Measurements from ENCODE around the gene DEPDC4. TPM values are rescaled to one million over a fixed set of nuclear protein-coding genes. Genes with fewer than 3 reads are reported as not detected.

Gene DEPDC4
- total and polyA plus RNA-seq, 2 of the 13 experiments (the other 11 are each of a cell fraction or from before 2014, with no cell fraction given) = 2.2 to 5.7 TPM

DNA sequence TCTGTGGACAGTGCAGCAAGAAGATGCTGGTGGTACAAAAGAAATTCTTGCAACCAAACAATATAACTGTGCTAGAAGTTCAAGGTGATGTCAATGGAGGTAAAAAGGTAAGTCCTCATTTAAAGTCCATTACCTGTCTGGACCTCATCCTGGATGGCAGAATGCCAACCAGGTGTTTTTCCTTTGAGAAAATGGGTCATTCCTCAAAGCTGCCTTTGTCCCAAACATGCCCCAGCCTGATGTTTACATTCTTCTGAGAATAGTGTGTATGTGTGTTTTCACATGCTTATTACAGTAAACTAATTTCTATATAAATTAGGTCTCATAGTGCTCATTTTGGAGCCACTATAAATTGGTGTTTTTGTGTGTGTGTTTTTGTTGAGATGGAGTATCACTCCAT, 41.4 kb downstream of the DEPDC4 start:
- ChIA-PET CTCF (ENCODE audit: low intra/inter-chr PET ratio, low total read pairs) (no interaction called here), POLR2A (no interaction called here)
- Histone ChIP-seq H2AFZ (ENCODE audit: low read length) (no peak overlapping the region), H3K9ac (ENCODE audit: insufficient read depth, low read depth, low read length) (no peak overlapping the region), H3K4me2 (ENCODE audit: low read depth, low read length) (no peak overlapping the region), H3K9me3 (ENCODE audit: low read length) (no peaks in the 10 kb centered on the region), H3K36me3 (replicated peaks in 1 of 2; ENCODE audit: control insufficient read depth in 1 of 2, insufficient read depth in 2 of 2, low read length in 2 of 2) (peaks cover 0 to 24% of the 10 kb centered on the region in 2 experiments; a peak in 3 of 5 replicates), H3K79me2 (ENCODE audit: insufficient read depth, low read length) (no peaks in the 10 kb centered on the region), H3K27ac (ENCODE audit: extremely low read length, insufficient read depth, low read length) (no peak overlapping the region), H3K27me3 (ENCODE audit: control insufficient read depth in 1 of 2, insufficient read depth in 2 of 2, low read length in 2 of 2) (no peaks in the 10 kb centered on the region), H4K20me1 (ENCODE audit: insufficient read depth, low read length) (no peaks in the 10 kb centered on the region), H3K4me1 (ENCODE audit: insufficient read depth, low read length) (peaks cover 11% of the 10 kb centered on the region), H3K4me3 (replicated peaks in 1 of 3; ENCODE audit: insufficient read depth in 1 of 3, low read depth in 2 of 3, low read length in 3 of 3) (no peak overlapping the region)
- BruUV-seq (replicated peaks) = no TSS peak
- no peak for DNase-seq (ENCODE audit: low spot score)
- no peak for ATAC-seq
- intact Hi-C loops (cut with micrococcal nuclease; ENCODE audit: unreplicated experiment) = no loop called here
- in situ Hi-C loops (cut with HindIII; ENCODE audit: extremely low pct_ligation_motif_present, low pct_unique_long_range_greater_than_20kb) = no loop called here
- no peak for FAIRE-seq
- TF ChIP-seq, protein P1, sequence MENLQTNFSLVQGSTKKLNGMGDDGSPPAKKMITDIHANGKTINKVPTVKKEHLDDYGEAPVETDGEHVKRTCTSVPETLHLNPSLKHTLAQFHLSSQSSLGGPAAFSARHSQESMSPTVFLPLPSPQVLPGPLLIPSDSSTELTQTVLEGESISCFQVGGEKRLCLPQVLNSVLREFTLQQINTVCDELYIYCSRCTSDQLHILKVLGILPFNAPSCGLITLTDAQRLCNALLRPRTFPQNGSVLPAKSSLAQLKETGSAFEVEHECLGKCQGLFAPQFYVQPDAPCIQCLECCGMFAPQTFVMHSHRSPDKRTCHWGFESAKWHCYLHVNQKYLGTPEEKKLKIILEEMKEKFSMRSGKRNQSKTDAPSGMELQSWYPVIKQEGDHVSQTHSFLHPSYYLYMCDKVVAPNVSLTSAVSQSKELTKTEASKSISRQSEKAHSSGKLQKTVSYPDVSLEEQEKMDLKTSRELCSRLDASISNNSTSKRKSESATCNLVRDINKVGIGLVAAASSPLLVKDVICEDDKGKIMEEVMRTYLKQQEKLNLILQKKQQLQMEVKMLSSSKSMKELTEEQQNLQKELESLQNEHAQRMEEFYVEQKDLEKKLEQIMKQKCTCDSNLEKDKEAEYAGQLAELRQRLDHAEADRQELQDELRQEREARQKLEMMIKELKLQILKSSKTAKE (CRISPR knock-in tag; IDR thresholded peaks at IDR 0.05; ENCODE audit: borderline replicate concordance) = no peak
- TF ChIP-seq HNF4A (CRISPR knock-in tag; IDR thresholded peaks at IDR 0.05) (no peak), SALL2 (CRISPR knock-in tag; IDR thresholded peaks at IDR 0.05) (no peak), NFIC (IDR thresholded peaks at IDR 0.05; ENCODE audit: low read length) (no peak), SATB2 (CRISPR knock-in tag; IDR thresholded peaks at IDR 0.05) (no peak), ZNF317 (CRISPR knock-in tag; IDR thresholded peaks at IDR 0.05) (no peak), ZNF451 (CRISPR knock-in tag; IDR thresholded peaks at IDR 0.05) (no peak), ZNF382 (CRISPR knock-in tag; IDR thresholded peaks at IDR 0.05; ENCODE audit: borderline replicate concordance) (no peak), FIP1L1 (IDR thresholded peaks at IDR 0.05; ENCODE audit: borderline replicate concordance, insufficient read depth, low read depth, low read length) (no peak)
- TF ChIP-seq, protein P2, sequence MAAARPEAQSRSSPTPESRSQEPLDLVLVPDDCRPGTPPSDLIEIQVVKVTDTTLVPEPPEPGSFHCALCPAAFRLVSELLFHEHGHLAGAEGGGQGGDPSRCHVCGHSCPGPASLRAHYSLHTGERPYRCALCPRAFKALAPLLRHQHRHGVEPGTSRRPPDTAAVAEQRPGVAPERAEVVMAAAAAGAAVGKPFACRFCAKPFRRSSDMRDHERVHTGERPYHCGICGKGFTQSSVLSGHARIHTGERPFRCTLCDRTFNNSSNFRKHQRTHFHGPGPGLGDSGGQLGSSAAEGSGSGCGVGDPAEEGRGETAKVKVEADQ (CRISPR knock-in tag; IDR thresholded peaks at IDR 0.05; ENCODE audit: borderline replicate concordance) = no peak
- TF ChIP-seq, protein P3, sequence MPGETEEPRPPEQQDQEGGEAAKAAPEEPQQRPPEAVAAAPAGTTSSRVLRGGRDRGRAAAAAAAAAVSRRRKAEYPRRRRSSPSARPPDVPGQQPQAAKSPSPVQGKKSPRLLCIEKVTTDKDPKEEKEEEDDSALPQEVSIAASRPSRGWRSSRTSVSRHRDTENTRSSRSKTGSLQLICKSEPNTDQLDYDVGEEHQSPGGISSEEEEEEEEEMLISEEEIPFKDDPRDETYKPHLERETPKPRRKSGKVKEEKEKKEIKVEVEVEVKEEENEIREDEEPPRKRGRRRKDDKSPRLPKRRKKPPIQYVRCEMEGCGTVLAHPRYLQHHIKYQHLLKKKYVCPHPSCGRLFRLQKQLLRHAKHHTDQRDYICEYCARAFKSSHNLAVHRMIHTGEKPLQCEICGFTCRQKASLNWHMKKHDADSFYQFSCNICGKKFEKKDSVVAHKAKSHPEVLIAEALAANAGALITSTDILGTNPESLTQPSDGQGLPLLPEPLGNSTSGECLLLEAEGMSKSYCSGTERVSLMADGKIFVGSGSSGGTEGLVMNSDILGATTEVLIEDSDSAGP (CRISPR knock-in tag; IDR thresholded peaks at IDR 0.05; ENCODE audit: borderline replicate concordance) = no peak
- TF ChIP-seq, protein P4, sequence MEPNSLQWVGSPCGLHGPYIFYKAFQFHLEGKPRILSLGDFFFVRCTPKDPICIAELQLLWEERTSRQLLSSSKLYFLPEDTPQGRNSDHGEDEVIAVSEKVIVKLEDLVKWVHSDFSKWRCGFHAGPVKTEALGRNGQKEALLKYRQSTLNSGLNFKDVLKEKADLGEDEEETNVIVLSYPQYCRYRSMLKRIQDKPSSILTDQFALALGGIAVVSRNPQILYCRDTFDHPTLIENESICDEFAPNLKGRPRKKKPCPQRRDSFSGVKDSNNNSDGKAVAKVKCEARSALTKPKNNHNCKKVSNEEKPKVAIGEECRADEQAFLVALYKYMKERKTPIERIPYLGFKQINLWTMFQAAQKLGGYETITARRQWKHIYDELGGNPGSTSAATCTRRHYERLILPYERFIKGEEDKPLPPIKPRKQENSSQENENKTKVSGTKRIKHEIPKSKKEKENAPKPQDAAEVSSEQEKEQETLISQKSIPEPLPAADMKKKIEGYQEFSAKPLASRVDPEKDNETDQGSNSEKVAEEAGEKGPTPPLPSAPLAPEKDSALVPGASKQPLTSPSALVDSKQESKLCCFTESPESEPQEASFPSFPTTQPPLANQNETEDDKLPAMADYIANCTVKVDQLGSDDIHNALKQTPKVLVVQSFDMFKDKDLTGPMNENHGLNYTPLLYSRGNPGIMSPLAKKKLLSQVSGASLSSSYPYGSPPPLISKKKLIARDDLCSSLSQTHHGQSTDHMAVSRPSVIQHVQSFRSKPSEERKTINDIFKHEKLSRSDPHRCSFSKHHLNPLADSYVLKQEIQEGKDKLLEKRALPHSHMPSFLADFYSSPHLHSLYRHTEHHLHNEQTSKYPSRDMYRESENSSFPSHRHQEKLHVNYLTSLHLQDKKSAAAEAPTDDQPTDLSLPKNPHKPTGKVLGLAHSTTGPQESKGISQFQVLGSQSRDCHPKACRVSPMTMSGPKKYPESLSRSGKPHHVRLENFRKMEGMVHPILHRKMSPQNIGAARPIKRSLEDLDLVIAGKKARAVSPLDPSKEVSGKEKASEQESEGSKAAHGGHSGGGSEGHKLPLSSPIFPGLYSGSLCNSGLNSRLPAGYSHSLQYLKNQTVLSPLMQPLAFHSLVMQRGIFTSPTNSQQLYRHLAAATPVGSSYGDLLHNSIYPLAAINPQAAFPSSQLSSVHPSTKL (CRISPR knock-in tag; IDR thresholded peaks at IDR 0.05) = no peak
- TF ChIP-seq, protein P5, sequence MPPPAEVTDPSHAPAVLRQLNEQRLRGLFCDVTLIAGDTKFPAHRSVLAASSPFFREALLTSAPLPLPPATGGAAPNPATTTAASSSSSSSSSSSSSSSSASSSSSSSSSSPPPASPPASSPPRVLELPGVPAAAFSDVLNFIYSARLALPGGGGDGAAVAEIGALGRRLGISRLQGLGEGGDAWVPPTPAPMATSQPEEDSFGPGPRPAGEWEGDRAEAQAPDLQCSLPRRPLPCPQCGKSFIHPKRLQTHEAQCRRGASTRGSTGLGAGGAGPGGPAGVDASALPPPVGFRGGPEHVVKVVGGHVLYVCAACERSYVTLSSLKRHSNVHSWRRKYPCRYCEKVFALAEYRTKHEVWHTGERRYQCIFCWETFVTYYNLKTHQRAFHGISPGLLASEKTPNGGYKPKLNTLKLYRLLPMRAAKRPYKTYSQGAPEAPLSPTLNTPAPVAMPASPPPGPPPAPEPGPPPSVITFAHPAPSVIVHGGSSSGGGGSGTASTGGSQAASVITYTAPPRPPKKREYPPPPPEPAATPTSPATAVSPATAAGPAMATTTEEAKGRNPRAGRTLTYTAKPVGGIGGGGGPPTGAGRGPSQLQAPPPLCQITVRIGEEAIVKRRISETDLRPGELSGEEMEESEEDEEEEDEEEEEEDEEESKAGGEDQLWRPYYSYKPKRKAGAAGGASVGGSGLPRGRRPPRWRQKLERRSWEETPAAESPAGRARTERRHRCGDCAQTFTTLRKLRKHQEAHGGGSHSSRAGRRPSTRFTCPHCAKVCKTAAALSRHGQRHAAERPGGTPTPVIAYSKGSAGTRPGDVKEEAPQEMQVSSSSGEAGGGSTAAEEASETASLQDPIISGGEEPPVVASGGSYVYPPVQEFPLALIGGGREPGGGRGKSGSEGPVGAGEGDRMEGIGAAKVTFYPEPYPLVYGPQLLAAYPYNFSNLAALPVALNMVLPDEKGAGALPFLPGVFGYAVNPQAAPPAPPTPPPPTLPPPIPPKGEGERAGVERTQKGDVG (CRISPR knock-in tag; IDR thresholded peaks at IDR 0.05; ENCODE audit: borderline replicate concordance) = no peak
